Measurements from ENCODE around the gene DMRTA2.

Gene DMRTA2

GRCh38 chr1:50422946-50423669, at the start of gene DMRTA2:
TSS of gene DMRTA2 (minus strand) at chr1:50423443. CDS start at chr1:50421536, 1,907 bp downstream.
- DNase-seq, result no peak

DNA sequence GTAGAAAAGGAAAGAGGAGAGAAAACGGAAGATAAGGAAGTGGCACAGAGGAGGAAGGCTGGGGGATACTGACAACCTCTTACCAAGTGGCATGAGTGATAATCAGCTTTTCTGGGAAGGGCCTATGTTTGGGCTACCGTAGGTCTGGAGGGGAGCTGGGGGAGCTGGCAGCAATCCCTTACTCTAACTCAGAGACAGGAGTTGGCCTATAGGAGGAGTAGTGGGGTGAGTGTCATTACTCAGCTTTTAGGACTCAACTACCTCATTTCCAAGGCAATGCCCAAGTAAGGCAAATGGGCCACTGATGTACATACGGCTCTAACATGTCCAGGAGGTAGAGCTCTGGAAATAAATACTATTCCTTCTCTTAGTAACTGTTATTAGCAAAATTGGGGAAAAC, 48.7 kb upstream of the DMRTA2 start:
- DNase-seq, result no peak

DNA sequence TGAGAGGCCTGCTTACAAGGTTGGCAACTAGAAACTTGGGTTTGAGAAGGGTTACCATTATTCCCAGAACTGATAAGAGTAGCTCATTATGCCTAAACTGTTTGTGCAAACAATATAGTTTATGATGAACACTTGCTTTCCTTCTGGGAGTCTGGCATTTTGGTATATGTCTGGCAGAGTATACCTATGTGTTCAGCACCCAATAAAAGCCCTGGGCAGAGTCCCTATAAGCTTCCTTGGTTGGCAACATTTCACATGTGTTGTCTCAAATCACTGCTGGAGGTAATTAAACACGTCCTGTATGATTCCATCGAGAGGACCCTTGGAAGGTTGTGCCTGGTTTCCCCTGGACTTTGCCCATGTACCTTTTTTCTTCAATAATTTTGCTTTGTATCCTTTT, 39.7 kb upstream of the DMRTA2 start:
- DNase-seq, result no peak

- DNase-seq, result no peak
These were observed 35.3 kb upstream of the DMRTA2 start for GRCh38 chr1:50458507-50458906.

GRCh38 chr1:50454911-50455310, 31.7 kb upstream of the DMRTA2 start:
- no peak for DNase-seq

DNA sequence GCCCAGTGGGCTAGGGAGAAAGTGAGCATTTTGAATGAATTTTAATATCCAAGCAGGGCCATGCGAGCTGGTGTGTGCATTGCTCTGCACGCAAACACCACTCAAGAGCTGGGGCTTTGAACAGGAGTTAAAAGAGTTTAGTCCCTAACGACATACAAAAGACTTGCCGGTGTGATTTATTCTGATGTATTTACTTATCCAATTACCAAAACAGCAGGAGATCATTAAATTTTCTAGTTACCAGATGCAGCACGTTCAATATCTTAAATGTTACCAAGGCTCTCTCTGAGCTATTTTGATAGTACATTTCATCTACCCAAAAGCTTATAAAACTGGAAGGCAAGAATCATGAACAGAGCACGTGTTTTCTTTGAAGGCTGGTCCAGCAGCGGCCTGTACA, 30.0 kb upstream of the DMRTA2 start:
- DNase-seq, result no peak

DNA sequence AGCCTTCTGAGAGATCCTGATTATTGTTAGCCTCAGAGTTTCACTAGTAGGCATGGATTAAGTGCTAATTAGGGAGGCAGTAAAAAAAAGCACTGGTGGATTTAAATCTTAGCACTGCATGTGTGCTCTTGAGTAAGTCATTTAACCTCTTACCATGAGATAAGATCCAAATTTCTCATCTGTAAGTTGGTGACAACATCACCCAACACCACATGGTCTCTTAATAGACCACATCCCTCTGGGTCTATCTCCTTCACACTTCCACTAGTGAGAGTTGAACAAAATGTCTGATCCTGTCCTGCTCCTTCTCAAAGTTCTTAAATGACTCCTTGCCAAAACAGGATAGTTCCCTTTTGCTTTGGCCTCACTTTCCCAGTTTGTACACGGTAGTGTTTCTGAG, 29.5 kb upstream of the DMRTA2 start:
- no peak for DNase-seq

- no peak for DNase-seq
These were observed 27.8 kb upstream of the DMRTA2 start for GRCh38 chr1:50450861-50451653.

DNA sequence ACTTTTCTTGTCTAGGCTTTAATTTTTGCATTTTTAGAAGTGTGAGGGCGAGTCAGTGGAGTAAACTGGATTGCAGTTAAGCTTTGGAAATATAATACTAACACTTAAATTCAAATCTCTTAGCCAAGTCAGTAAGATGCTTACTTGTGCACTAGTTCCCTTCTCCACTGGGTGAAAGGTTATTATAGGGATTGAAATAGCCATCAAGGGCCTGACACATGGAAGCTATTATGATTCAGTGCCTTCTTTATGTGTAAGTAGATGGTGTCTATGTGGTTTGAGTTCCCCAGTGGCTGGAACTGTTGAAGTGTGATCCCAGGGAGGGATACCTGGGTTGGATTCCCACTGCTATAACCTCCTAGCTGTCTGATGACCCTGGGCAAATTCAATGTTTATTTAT, 24.7 kb upstream of the DMRTA2 start:
- no peak for DNase-seq

DNA sequence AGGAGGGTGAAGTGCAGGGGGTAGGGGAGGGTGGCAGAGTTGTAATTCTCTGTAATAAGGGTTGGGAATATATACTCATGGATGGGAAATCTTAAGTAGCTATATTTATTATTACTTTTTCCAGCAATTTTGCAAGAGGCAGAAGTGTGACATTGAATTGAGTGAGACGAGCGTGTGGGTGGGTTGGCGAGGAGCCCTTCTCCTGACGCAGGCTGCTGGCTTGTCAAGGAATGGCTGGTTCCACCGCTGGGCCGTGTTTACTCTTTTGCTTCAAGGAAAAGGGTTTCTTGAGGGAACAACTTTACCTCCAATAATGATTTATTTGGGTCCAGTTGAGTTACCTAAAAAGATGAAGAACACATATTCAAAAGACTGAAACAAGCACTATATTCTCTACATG, 17.9 kb upstream of the DMRTA2 start:
- no peak for DNase-seq

DNA sequence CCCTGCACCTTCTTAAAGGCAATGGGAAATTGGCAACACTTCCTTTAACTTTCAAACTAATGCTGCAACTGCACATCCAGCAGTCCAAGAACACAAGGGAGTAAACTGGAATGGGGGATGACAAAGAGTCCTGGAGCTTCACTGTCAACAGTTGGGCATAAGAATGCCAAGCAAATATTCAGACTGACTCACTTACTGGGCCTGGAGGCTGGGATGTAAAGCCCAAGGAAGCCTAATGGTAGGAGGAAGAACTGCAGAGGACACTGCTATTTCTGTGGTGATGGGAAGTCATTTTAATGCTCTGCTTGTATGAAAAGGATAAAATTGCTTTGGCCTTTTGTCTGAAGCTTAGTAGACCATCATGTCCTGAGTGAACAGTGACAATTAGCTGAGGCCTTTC, 15.7 kb upstream of the DMRTA2 start:
- DNase-seq, result no peak

- no peak for DNase-seq
These were observed 13.2 kb upstream of the DMRTA2 start for GRCh38 chr1:50436489-50436888.

DNA sequence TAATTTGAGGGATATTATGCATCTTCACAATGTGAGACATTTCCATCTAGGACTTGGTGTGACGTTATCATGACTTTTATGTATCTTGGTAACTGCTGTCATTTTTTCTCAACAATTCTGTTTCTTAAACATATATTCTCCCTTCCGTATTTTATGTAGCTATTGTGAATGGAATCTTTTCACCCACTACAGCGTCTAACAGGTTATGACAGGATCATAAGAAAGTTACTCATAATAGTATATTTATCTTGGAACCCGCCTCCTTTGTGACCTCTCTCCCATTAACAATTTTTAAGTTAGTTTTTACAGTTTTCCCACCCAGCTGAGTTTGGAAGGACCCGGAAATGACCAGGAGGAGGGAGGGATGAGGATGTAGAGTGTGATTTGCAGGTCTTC, 6.8 kb upstream of the DMRTA2 start:
- no peak for DNase-seq

DNA sequence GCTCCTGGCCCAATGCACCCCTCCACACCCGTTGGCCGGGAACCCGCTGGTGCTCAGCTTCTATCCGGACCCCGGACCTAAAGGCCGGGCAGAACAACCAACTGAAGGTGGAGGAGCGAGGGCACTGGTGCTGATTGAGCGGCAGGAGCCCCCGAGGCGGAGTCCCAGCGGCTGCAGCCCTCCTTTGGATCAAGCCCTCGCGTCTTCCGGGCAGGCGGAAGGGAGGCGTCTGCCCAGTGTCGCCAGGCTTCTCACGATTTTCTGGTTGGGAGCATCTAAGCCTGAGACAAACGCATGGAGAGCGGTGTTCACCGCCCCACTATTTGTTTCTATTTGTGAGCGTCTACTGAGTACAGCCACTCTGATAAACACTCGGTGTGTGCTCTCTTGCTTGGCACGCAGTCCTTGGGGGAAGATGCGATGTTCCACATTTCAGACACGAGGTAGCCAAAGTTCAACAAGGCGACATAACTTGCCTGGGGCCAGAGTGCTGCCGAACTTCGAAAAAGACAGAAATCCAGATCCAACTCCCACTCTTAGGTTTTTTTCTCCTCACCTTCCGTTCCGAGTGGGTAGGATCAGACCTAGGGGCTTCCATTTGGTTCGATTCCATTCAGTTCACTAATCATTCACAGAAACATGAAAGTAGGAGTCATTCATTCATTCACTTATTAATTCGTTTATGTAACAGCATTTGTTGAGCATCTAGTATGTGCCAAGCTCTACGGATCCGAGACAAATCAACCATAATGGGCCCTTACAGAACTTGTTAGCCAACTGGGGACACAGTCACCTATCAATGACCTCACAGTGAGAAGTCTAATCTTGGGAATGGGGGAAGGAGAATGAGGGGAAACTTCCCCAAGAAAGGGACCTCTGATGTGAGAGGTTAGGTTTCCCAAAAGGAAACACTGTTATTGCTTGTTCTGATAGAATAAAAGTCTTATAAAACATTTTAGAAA, 4.9 kb upstream of the DMRTA2 start:
- no peak for DNase-seq

GRCh38 chr1:50427086-50427817, 4.0 kb upstream of the DMRTA2 start:
- no peak for DNase-seq

GRCh38 chr1:50426702-50427085, 3.5 kb upstream of the DMRTA2 start:
- DNase-seq, result no peak

DNA sequence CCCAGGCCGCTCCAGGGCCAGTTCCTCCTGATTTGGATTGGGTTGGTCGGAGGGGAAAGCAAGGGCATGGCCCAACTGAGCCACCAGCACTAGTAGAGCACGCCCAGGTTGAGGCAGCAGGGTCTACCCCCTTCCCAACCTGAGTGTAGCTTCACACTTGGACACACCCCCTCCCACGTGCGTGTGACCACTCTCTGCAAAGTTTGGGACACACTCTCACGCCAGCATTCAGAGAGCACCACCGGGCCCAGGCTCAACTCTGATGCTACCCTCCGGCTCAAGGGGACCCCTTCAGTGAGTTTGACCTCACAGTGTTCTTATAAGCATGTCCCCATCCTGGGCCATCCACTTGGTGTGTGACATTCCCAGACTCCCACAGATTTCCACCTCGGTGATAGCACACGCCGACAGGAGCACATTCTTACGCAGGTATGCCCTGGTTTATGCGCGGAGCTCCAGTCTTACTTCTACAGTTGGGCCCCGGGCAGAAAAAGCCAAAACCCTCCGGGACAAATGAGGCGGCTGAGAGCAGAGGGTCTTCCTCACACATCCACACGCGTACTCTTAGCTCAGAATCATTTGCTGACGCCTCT, 3.0 kb upstream of the DMRTA2 start:
- DNase-seq, result no peak

DNA sequence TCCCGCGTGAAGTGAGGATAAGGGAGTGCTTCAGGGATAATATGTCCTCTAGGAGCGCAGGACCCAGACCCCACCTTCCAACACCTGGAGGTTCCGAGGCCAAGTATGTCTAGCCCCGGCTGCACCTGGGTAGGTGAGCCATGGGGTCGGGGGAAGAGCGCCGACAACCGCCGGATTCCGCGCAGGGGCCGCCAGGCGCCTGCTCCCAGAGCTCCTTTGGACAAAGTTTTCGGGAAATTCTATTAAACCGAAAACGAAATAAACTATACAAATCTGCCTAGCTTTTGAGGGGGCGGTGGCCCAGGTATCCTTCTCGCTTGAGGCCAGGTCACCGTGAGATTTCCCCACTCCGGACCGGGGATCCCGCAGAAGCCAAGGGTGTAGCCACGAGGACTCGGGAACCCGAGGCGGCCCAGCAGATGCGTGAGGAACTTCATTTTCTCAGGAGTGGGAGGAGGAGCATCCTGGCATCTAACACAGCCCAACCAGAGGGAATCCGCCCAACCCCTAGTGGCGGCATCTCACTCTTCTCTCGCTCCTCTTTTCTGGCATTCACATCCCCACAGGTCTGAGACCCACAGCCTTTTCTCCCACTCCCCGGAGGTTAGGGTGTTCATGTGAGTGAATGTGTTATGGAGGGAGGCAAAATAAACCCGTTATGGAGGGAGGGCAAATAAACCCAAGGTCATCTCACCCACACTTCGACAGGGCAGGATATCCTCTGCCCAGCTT, 2.3 kb upstream of the DMRTA2 start:
- DNase-seq, result no peak

- DNase-seq, result no peak
These were observed 1.7 kb upstream of the DMRTA2 start for GRCh38 chr1:50424884-50425375.

- DNase-seq, result no peak
These were observed 1.0 kb upstream of the DMRTA2 start for GRCh38 chr1:50424045-50424883.

- DNase-seq, result no peak
These were observed 392 bp upstream of the DMRTA2 start for GRCh38 chr1:50423670-50424000.

All from CD4-positive, alpha-beta T cell treated with Interleukin-15 for 1 hour (primary cell).